Smooth muscle cell (in vitro differentiated cells): ENCODE data around the gene ST6GALNAC4. TPM values are rescaled to one million over a fixed set of nuclear protein-coding genes. Genes with fewer than 3 reads are reported as not detected.

Source experiments
- DNase-seq: peaks from one replicate; lab custom pipeline; 2025; ENCODE audit not compliant: unreplicated experiment; lab: John Stamatoyannopoulos, UW
- H2AFZ ChIP-seq: fragments of 200-600 bp; sonication (generic); 2 replicates; pipeline ENCODE4 v1.6.0; 2016; ENCODE audit warnings: antibody characterized with exemption, low read depth, mild to moderate bottlenecking
- H3F3A ChIP-seq: fragments of 200-600 bp; sonication (generic); 2 replicates; pipeline ENCODE4 v1.6.0; 2017; ENCODE audit warnings: antibody characterized with exemption, low read depth
- H3K27ac ChIP-seq: fragments of 200-600 bp; sonication (generic); 2 replicates; pipeline ENCODE4 v1.5.1; 2016; ENCODE audit warnings: low read depth, mild to moderate bottlenecking
- H3K27me3 ChIP-seq: fragments of 200-600 bp; sonication (generic); 2 replicates; pipeline ENCODE4 v1.6.1; 2016; ENCODE audit warnings: low read depth, mild to moderate bottlenecking
- H3K36me3 ChIP-seq: fragments of 200-600 bp; sonication (generic); 2 replicates; pipeline ENCODE4 v1.5.1; 2016; ENCODE audit warnings: low read depth
- H3K4me1 ChIP-seq: fragments of 200-600 bp; sonication (generic); 2 replicates; pipeline ENCODE4 v1.5.1; 2016; ENCODE audit warnings: low read depth
- H3K4me2 ChIP-seq: fragments of 200-600 bp; sonication (generic); 2 replicates; pipeline ENCODE4 v1.6.0; 2016; ENCODE audit warnings: mild to moderate bottlenecking
- H3K4me3 ChIP-seq: fragments of 200-600 bp; sonication (generic); 2 replicates; pipeline ENCODE4 v1.5.1; 2016; ENCODE audit warnings: mild to moderate bottlenecking
- H3K79me2 ChIP-seq: fragments of 200-600 bp; sonication (generic); 2 replicates; pipeline ENCODE4 v1.6.0; 2016; ENCODE audit warnings: low read depth, mild to moderate bottlenecking
- H3K9ac ChIP-seq: fragments of 200-600 bp; sonication (generic); 2 replicates; pipeline ENCODE4 v1.6.0; 2016; ENCODE audit warnings: low read depth
- H3K9me3 ChIP-seq: fragments of 200-600 bp; sonication (generic); replicated peaks from 2 replicates; pipeline ENCODE4 v1.5.1; 2016; ENCODE audit warnings: low read depth
- H4K20me1 ChIP-seq: fragments of 200-600 bp; sonication (generic); 2 replicates; pipeline ENCODE4 v1.6.0; 2016; ENCODE audit warnings: low read depth
- WGBS: methylation state at CpG from one replicate; pipeline ENCODE4 v1.1.7; 2016; ENCODE audit warnings: low lambda C conversion rate; 5-methylcytosine and 5-hydroxymethylcytosine counted together
- polyA plus RNA-seq: library from polyadenylated mRNA; unstranded; fragments of >200 nt; fragmentation: Nextera tagmentation; extraction: Ambion mirVana; gene quantifications from 2 replicates; pipeline ENCODE4 v1.2.1, GENCODE V29; 2016
- total RNA-seq: library from RNA; depleted of rRNA; stranded (reverse); fragments of >200 nt; gene quantifications from 2 replicates; pipeline ENCODE4 v1.2.3, GENCODE V29; 2014
- TF ChIP-seq, protein P1 (sequence below): fragments of 200-600 bp; sonication (generic); IDR thresholded peaks from 2 replicates; pipeline ENCODE4 v1.5.1; 2017; ENCODE audit warnings: borderline replicate concordance, mild to moderate bottlenecking, antibody characterized with exemption; ENCODE audit not compliant: insufficient read depth, poor library complexity, severe bottlenecking

The ST6GALNAC4 gene
- total and polyA plus RNA-seq, 2 experiments from 2014 or later: 12.1 to 22.5 TPM

DNA sequence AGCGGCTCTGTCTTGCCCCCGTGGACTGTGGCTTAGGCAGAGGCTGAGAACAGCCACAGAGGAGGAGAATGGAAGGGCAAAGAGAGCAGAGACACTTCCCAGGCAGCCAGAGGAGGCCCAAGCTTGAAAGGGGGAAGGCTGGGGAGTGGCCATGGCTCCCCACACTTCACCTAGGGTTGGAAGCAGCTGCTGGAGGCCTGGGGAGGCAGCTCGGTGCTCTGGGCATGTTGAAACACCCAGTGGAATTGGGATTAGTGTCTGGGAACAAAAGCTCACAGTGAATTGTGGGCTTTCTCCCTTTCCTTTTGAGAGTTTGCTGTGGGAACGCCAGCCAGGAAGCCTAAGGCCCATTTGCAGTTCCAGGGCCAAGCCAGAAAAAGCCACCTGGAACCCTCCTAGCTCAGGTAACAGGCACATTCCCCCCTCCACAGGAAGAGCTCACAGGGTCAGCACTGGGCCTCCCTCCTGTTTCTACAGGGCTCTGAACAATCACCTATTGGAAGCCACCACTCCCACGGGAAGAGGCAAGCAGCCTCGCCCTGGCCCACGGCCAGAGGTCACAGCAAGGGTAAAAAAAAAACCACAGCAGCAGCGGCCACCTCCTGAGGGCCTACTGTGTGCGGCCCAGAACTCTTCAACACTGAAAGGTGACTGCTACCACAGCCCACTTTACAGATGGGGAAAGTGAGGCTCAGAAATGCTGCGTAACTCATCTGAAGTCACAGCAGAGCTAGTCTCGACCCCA, 43.7 kb upstream of the ST6GALNAC4 start:
- Histone ChIP-seq H3K9me3 (no peaks in the 10 kb centered on the region), H3K79me2 (peaks cover 90% of the 10 kb centered on the region), H4K20me1 (peaks cover 19% of the 10 kb centered on the region), H2AFZ (no peak overlapping the region), H3K4me2 (no peak overlapping the region), H3K36me3 (no peaks in the 10 kb centered on the region), H3K4me1 (peaks cover 16% of the 10 kb centered on the region), H3F3A (peaks cover under 1% of the 10 kb centered on the region), H3K27ac (peak overlapping the region; percentile 61), H3K9ac (no peak overlapping the region), H3K27me3 (no peaks in the 10 kb centered on the region), H3K4me3 (no peak overlapping the region)
- WGBS: 73% methylated on average over 11 of the region's 11 CpGs
- TF ChIP-seq, protein P1, sequence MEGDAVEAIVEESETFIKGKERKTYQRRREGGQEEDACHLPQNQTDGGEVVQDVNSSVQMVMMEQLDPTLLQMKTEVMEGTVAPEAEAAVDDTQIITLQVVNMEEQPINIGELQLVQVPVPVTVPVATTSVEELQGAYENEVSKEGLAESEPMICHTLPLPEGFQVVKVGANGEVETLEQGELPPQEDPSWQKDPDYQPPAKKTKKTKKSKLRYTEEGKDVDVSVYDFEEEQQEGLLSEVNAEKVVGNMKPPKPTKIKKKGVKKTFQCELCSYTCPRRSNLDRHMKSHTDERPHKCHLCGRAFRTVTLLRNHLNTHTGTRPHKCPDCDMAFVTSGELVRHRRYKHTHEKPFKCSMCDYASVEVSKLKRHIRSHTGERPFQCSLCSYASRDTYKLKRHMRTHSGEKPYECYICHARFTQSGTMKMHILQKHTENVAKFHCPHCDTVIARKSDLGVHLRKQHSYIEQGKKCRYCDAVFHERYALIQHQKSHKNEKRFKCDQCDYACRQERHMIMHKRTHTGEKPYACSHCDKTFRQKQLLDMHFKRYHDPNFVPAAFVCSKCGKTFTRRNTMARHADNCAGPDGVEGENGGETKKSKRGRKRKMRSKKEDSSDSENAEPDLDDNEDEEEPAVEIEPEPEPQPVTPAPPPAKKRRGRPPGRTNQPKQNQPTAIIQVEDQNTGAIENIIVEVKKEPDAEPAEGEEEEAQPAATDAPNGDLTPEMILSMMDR: no peak
- DNase-seq: no peak

DNA sequence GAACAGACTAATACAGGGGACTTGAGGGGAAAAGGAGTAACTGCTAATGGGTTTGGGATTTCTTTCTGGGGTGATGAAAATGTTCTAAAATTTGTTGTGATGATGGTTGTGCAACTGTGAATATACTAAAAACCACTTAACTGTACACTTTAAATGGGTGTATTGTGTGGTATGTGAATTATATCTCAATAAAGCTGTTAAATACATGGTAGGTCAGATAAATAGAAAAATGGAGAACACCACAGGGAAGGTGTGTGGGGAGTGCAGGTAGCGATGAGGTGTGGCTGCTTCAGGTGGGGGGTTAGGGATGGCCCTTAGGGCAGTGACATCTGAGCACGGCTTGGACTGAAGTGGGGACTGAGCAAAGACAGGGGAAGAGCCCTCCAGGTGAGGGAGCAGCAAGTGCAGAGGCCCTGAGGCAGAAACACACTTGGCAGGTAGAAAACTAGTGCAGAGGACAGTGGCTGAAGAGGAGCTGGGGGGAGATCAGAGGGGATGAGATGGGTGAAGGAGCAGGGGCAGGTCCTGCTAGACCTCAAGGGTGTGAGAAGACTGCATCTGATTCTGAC, 43.1 kb upstream of the ST6GALNAC4 start:
- Histone ChIP-seq H2AFZ (no peak overlapping the region), H3K4me2 (no peak overlapping the region), H3K36me3 (no peaks in the 10 kb centered on the region), H3F3A (no peaks in the 10 kb centered on the region), H3K79me2 (peaks cover 97% of the 10 kb centered on the region), H3K4me3 (no peak overlapping the region), H4K20me1 (peaks cover 26% of the 10 kb centered on the region), H3K4me1 (peaks cover 16% of the 10 kb centered on the region), H3K9ac (no peak overlapping the region), H3K27me3 (no peaks in the 10 kb centered on the region), H3K9me3 (no peaks in the 10 kb centered on the region), H3K27ac (peak overlapping the region; percentile 61)
- no peak for DNase-seq
- 73% methylated on average over 2 of the region's 2 CpGs for WGBS
- TF ChIP-seq, protein P1: no peak

DNA sequence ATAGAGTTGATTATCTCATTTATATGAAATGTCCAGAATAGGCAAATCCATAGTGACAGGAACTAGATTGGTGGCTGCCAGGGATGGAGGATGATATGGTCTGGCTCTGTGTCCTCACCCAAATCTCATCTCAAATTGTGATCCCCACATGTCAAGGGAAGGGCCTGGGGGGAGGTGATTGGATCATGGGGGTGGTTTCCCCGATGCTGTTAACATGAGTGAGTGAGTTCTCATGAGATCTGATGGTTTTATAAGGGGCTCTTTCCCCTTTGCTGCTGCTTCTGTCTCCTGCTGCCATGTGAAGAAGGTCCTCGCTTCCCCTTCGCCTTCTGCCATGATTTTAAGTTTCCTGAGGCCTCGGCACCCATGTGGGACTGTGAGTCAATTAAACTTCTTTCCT, 42.6 kb upstream of the ST6GALNAC4 start:
- Histone ChIP-seq H4K20me1 (peaks cover 31% of the 10 kb centered on the region), H3K79me2 (peaks cover 98% of the 10 kb centered on the region), H3K4me2 (no peak overlapping the region), H3K27ac (no peak overlapping the region), H3K27me3 (no peaks in the 10 kb centered on the region), H3K36me3 (no peaks in the 10 kb centered on the region), H3F3A (no peaks in the 10 kb centered on the region), H3K9me3 (no peaks in the 10 kb centered on the region), H2AFZ (no peak overlapping the region), H3K4me3 (no peak overlapping the region), H3K4me1 (peaks cover 16% of the 10 kb centered on the region), H3K9ac (no peak overlapping the region)
- DNase-seq: no peak
- WGBS: 98% methylated on average over 4 of the region's 4 CpGs
- TF ChIP-seq, protein P1: no peak

DNA sequence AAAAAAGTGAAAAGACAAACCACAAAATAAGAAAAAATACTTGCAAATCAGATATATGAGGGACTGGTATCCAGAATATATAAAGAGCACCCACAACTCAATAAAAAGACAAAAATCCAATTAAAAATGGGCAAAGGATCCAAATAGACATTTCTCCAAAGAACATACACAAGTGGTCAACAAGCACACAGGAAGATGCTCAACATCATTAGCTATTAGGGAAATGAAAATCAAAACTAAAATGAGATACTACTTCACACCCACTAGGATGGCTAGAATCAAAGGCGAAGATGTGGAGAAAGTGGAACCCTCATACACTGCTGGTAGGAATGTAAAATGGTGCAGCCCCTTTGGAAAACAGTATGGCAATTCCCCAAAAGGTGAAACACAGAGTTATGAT, 41.9 kb upstream of the ST6GALNAC4 start:
- no peak overlapping the region for H3K27ac ChIP-seq
- peaks cover 16% of the 10 kb centered on the region for H3K4me1 ChIP-seq
- no peaks in the 10 kb centered on the region for H3F3A ChIP-seq
- H3K9ac ChIP-seq: no peak overlapping the region
- peaks cover 98% of the 10 kb centered on the region for H3K79me2 ChIP-seq
- DNase-seq: no peak
- TF ChIP-seq, protein P1: no peak
- H3K4me2 ChIP-seq: no peak overlapping the region
- H3K27me3 ChIP-seq: no peaks in the 10 kb centered on the region
- WGBS: 97% methylated on average over 1 of the region's 1 CpG
- H3K36me3 ChIP-seq: no peaks in the 10 kb centered on the region
- no peaks in the 10 kb centered on the region for H3K9me3 ChIP-seq
- H2AFZ ChIP-seq: no peak overlapping the region
- no peak overlapping the region for H3K4me3 ChIP-seq
- H4K20me1 ChIP-seq: peaks cover 38% of the 10 kb centered on the region
